GM18867 (cell line): ENCODE data around the gene CIART.
"Not testable (repeated sequence)": the region's sequence is repeated elsewhere in the genome, so short reads cannot be mapped to it uniquely, and the experiment has no call there.

Source experiments
- ATAC-seq: cut with Tn5 transposase; IDR thresholded peaks from one replicate; pipeline ENCODE4 v1.9.1; 2021; ENCODE audit warnings: mild to moderate bottlenecking, moderate library complexity; ENCODE audit not compliant: unreplicated experiment

CIART gene

GRCh38 chr1:150281758-150282557 lies at the start of gene CIART:
Gene CIART, plus strand, starts transcription at chr1:150282554. Its CDS starts 714 bp downstream, at chr1:150283268.
- peak; percentile 49 for ATAC-seq

- ATAC-seq, result not testable (repeated sequence)
Measured at GRCh38 chr1:150232921-150233320, 49.4 kb upstream of the CIART start.

- no peak for ATAC-seq
Measured at GRCh38 chr1:150233359-150234308, 48.7 kb upstream of the CIART start.

GRCh38 chr1:150234309-150234565 lies 48.1 kb upstream of the CIART start:
- ATAC-seq, result no peak

GRCh38 chr1:150234566-150235293 lies 47.6 kb upstream of the CIART start:
- ATAC-seq, result peak; percentile 56

- ATAC-seq, result no peak
Measured at GRCh38 chr1:150235294-150235851, 47.0 kb upstream of the CIART start.

- peak; percentile 81 for ATAC-seq
Measured at GRCh38 chr1:150235852-150236613, 46.3 kb upstream of the CIART start, which contains the start of gene ANP32E. Gene ANP32E, minus strand, starts transcription at chr1:150236112. Its CDS starts 326 bp downstream, at chr1:150235786.

GRCh38 chr1:150236614-150237100 lies 45.7 kb upstream of the CIART start:
- no peak for ATAC-seq

- not testable (repeated sequence) for ATAC-seq
Measured at GRCh38 chr1:150237176-150237575, 45.2 kb upstream of the CIART start.

- ATAC-seq, result no peak
Measured at GRCh38 chr1:150237746-150238145, 44.6 kb upstream of the CIART start.

GRCh38 chr1:150243003-150243402 lies 39.4 kb upstream of the CIART start:
- ATAC-seq, result no peak

GRCh38 chr1:150249936-150250335 lies 32.4 kb upstream of the CIART start:
- ATAC-seq, result no peak

- ATAC-seq, result no peak
Measured at GRCh38 chr1:150256198-150256553, 26.2 kb upstream of the CIART start.

GRCh38 chr1:150256554-150257341 lies 25.6 kb upstream of the CIART start:
- no peak for ATAC-seq

- ATAC-seq, result no peak
Measured at GRCh38 chr1:150257624-150258585, 24.4 kb upstream of the CIART start, which contains the start of gene CA14. Gene CA14, plus strand, starts transcription at chr1:150257774. Its CDS starts 355 bp downstream, at chr1:150258129.

- no peak for ATAC-seq
Measured at GRCh38 chr1:150259217-150259616, 23.1 kb upstream of the CIART start.

GRCh38 chr1:150259758-150260669 lies 22.3 kb upstream of the CIART start:
- no peak for ATAC-seq
